Nephron progenitor cell (in vitro differentiated cells): Measurements from ENCODE around the gene POLR3F.

Source experiments
- DNase-seq: peaks from one replicate; pipeline ENCODE4 v3.0.0; 2021
- H3K27ac Mint-ChIP-seq: 2 replicates; pipeline ENCODE4 v1.8.0; 2021; ENCODE audit warnings: mild to moderate bottlenecking, moderate library complexity, mixed read lengths
- H3K27me3 Mint-ChIP-seq: 2 replicates; pipeline ENCODE4 v1.8.0; 2021; ENCODE audit warnings: mild to moderate bottlenecking, low read depth, mixed read lengths; ENCODE audit not compliant: poor library complexity
- H3K36me3 Mint-ChIP-seq: 2 replicates; pipeline ENCODE4 v1.8.0; 2021; ENCODE audit warnings: low read depth, mixed read lengths
- H3K4me1 Mint-ChIP-seq: 2 replicates; pipeline ENCODE4 v1.8.0; 2021; ENCODE audit warnings: mixed read lengths
- H3K4me3 Mint-ChIP-seq: 2 replicates; pipeline ENCODE4 v1.8.0; 2021; ENCODE audit warnings: mild to moderate bottlenecking, moderate library complexity, mixed read lengths
- H3K9me3 Mint-ChIP-seq: 2 replicates; pipeline ENCODE4 v1.8.0; 2021; ENCODE audit warnings: mild to moderate bottlenecking, moderate library complexity, mixed read lengths
- TF ChIP-seq, protein P1 (sequence below): fragments of 200-600 bp; sonication (generic); IDR thresholded peaks from 2 replicates; pipeline ENCODE4 v1.5.0; 2021; ENCODE audit warnings: antibody characterized with exemption

The POLR3F gene, protein sequence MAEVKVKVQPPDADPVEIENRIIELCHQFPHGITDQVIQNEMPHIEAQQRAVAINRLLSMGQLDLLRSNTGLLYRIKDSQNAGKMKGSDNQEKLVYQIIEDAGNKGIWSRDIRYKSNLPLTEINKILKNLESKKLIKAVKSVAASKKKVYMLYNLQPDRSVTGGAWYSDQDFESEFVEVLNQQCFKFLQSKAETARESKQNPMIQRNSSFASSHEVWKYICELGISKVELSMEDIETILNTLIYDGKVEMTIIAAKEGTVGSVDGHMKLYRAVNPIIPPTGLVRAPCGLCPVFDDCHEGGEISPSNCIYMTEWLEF

DNA sequence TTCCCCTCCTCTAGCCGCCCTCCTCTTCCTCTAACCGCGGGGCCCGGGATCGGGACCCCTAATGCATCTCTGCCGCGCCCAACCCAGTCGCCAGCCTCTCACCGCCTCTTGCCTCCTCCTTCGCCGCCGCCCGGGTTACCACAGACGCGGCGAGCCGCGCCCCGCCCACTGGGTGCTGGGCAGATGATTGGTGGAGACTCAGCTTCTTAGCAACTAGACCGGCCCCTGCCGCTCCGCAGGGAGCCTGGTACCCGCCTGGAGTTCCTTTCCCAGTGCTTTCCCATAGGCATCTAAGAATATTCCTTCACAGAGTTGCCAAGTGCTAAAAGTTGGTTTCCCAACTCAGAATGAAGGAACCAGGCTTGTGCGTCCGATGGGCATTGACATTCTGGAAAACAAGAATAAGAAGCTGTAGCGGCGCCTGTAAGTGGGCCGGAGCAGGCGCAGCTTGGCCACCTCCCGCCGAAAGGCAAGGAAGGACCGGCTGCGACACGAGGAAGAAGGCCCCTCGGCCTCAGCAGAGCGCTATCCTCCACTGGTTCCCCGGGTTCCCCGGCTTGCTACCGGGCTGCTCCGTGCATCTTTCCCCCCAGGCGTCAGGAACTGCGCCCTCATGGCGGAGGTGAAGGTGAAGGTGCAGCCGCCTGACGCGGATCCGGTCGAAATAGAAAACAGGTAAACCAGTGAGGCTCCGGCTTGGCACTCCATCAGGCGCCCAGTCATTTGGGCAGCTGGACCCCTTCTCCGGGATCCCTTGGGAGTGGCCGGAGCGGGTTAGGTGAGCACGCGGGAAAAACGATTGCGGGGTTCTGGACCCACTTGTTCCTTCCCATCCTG, at the start of gene POLR3F, which contains the start of gene DZANK1:
POLR3F (plus strand) TSS at position 497 of the 837 bp plus-strand sequence; CDS start at position 614, 117 bp downstream.
DZANK1 (minus strand) TSS at position 137 of the 837 bp plus-strand sequence. CDS start 1,672 bp downstream, outside the sequence.
- peaks cover 39% of the 10 kb centered on the region for H3K4me1 Mint-ChIP-seq
- H3K9me3 Mint-ChIP-seq = no peaks in the 10 kb centered on the region
- peaks cover 7% of the 10 kb centered on the region for H3K27me3 Mint-ChIP-seq
- H3K4me3 Mint-ChIP-seq = peak within 1 kb of the TSS; percentile 97
- DNase-seq = peak; percentile 98
- TF ChIP-seq, protein P1, sequence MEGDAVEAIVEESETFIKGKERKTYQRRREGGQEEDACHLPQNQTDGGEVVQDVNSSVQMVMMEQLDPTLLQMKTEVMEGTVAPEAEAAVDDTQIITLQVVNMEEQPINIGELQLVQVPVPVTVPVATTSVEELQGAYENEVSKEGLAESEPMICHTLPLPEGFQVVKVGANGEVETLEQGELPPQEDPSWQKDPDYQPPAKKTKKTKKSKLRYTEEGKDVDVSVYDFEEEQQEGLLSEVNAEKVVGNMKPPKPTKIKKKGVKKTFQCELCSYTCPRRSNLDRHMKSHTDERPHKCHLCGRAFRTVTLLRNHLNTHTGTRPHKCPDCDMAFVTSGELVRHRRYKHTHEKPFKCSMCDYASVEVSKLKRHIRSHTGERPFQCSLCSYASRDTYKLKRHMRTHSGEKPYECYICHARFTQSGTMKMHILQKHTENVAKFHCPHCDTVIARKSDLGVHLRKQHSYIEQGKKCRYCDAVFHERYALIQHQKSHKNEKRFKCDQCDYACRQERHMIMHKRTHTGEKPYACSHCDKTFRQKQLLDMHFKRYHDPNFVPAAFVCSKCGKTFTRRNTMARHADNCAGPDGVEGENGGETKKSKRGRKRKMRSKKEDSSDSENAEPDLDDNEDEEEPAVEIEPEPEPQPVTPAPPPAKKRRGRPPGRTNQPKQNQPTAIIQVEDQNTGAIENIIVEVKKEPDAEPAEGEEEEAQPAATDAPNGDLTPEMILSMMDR = no peak
- H3K27ac Mint-ChIP-seq = peak within 1 kb of the TSS; percentile 100
- H3K36me3 Mint-ChIP-seq = no peaks in the 10 kb centered on the region

DNA sequence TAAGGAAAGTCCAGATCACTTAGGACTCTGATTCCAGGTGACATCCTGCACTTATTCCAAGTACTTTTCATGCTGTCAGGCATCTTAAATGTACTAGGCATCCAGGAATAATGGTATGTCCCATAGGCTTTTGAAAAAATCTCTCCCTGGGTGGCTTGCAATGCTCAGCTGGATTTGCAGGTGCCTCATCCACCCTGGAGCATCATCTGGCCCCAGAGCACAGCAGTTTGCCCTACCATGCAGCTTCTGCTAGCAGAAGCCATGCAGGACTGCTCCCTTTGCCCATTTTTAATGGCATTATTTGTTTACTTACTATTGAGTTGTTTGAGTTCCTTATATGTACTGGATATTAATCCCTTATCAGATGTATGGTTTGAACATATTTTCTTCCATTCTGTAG, 45.6 kb upstream of the POLR3F start:
- DNase-seq = no peak
- no peaks in the 10 kb centered on the region for H3K27me3 Mint-ChIP-seq
- TF ChIP-seq, protein P1 = no peak
- peaks cover 6% of the 10 kb centered on the region for H3K4me1 Mint-ChIP-seq
- H3K9me3 Mint-ChIP-seq = no peaks in the 10 kb centered on the region
- no peak overlapping the region for H3K27ac Mint-ChIP-seq
- H3K4me3 Mint-ChIP-seq = no peak overlapping the region
- peaks cover 23% of the 10 kb centered on the region for H3K36me3 Mint-ChIP-seq

DNA sequence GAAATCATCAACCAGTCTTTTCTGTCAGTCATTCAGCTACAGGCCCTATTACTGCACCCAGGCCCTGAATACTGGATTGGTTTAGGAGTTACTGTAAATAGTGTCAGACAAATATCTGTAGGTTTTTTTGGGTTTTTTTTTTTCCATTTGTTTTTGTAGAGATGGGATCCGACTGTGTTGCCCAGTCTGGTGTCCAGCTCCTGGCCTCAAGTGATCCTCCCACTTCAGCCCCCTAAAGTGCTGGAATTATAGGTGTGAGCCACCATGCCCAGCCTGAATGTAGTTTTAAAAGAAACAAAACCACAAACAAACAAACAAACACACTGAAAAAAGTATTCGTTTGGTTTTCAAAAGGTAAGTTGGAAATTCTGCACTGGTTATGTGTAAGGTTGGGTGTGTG, 40.0 kb upstream of the POLR3F start:
- H3K9me3 Mint-ChIP-seq = no peaks in the 10 kb centered on the region
- peaks cover 5% of the 10 kb centered on the region for H3K4me1 Mint-ChIP-seq

DNA sequence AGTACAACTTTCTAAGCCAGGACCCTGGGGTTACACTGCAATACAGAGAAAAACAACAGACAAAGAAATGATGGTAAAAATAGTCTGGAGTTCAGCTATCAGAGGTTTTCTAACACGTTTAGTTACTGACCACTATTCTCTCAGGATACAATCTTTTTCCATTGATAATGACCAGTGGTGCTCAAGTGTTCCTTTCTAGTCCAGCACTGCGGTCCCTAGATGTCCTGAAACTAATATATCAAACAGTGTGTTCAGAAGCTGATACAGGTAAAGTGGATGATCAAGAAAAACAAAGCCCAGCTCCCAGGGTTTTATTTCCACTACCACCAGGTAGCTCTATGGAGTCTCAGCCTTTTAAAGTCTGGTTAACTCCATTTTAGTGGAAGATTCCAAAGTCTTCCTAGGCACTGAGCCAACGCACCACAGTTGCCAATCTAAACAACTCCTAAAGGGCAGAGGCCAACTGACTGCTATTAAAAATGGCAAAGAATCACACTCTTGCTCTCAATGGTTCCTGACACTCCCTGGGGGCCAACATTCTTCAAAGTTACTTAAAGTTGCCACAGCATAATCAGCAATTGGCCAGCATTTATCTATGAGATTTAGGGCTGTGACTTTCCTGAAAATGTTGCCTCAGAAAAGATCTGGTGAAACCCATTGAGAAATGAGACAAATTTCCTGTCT, 38.6 kb upstream of the POLR3F start:
- TF ChIP-seq, protein P1 = no peak
- Mint-ChIP-seq H3K4me1 (peaks cover 5% of the 10 kb centered on the region), H3K27ac (no peak overlapping the region), H3K36me3 (peaks cover 28% of the 10 kb centered on the region), H3K4me3 (no peak overlapping the region), H3K27me3 (no peaks in the 10 kb centered on the region), H3K9me3 (no peaks in the 10 kb centered on the region)
- no peak for DNase-seq

More for the DNA sequence above, 40.0 kb upstream of the POLR3F start:
- TF ChIP-seq, protein P1 = no peak
- no peaks in the 10 kb centered on the region for H3K27me3 Mint-ChIP-seq
- DNase-seq = no peak
- H3K4me3 Mint-ChIP-seq = no peak overlapping the region
- H3K27ac Mint-ChIP-seq = no peak overlapping the region
- peaks cover 37% of the 10 kb centered on the region for H3K36me3 Mint-ChIP-seq

DNA sequence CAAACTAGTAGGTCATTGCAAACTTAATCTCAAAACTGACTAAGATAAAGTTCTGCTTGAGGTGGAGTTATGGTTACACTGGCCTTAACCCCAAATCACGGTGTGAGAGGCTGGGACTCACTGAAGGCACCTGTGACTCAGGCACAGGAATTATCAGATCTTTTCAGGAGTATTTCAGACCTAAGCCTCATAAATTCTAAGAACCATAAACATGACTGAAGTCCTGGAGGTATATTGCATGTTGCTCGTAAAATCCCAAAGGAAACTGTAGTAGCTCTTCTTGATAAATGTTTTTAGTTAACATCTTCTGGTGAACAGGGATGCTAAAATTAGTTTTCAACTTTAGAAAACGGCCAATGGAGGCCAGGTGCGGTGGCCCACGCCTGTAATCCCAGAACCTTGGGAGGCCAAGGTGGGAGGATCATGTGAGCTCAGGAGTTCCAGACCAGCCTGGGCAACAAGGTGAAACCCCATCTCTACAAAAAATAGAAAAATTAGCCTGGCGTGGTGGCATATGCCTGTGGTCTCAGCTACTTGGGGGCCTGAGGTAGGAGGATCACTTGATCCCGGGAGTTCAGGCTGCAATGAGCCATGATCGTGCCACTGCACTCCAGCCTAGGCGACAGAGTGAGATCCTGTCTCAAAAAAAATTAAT, 36.9 kb upstream of the POLR3F start:
- peaks cover 33% of the 10 kb centered on the region for H3K36me3 Mint-ChIP-seq
- DNase-seq = no peak
- TF ChIP-seq, protein P1 = no peak
- peaks cover 3% of the 10 kb centered on the region for H3K27me3 Mint-ChIP-seq
- no peak overlapping the region for H3K4me3 Mint-ChIP-seq
- H3K9me3 Mint-ChIP-seq = no peaks in the 10 kb centered on the region
- peaks cover 5% of the 10 kb centered on the region for H3K4me1 Mint-ChIP-seq
- no peak overlapping the region for H3K27ac Mint-ChIP-seq
